Chondrocyte (in vitro differentiated cells): ENCODE results near the gene DIAPH2. TPM values are rescaled to one million over a fixed set of nuclear protein-coding genes. Genes with fewer than 3 reads are reported as not detected.

Experiments
- DNase-seq: peaks from one replicate; pipeline ENCODE4 v3.0.0; 2021; ENCODE audit warnings: mixed read lengths, low spot score
- H3K27ac Mint-ChIP-seq: one replicate; pipeline ENCODE4 v1.8.0; 2021; ENCODE audit warnings: mild to moderate bottlenecking, moderate library complexity, mixed read lengths; ENCODE audit not compliant: unreplicated experiment
- H3K27me3 Mint-ChIP-seq: 2 replicates; pipeline ENCODE4 v1.8.0; 2021; ENCODE audit warnings: low read depth, mixed read lengths
- H3K36me3 Mint-ChIP-seq: 2 replicates; pipeline ENCODE4 v1.8.0; 2021; ENCODE audit warnings: low read depth, mixed read lengths
- H3K4me1 Mint-ChIP-seq: 2 replicates; pipeline ENCODE4 v1.8.0; 2021; ENCODE audit warnings: low read depth, mild to moderate bottlenecking, mixed read lengths
- H3K4me3 Mint-ChIP-seq: one replicate; pipeline ENCODE4 v1.8.0; 2021; ENCODE audit warnings: mild to moderate bottlenecking, moderate library complexity, mixed read lengths; ENCODE audit not compliant: unreplicated experiment
- H3K9me3 Mint-ChIP-seq: 2 replicates; pipeline ENCODE4 v1.8.0; 2021; ENCODE audit warnings: low read depth, mixed read lengths
- total RNA-seq: library from RNA; stranded (reverse); gene quantifications from 3 replicates; pipeline ENCODE4 v1.2.1, GENCODE V29; 2021
- TF ChIP-seq, protein P1 (sequence below): fragments of 200-600 bp; sonication (generic); IDR thresholded peaks from 2 replicates; pipeline ENCODE4 v1.5.0; 2021; ENCODE audit warnings: antibody characterized with exemption, mild to moderate bottlenecking, moderate library complexity

DIAPH2 gene
- total RNA-seq, 1 donor from 2014 or later: 14.5 TPM

DNA sequence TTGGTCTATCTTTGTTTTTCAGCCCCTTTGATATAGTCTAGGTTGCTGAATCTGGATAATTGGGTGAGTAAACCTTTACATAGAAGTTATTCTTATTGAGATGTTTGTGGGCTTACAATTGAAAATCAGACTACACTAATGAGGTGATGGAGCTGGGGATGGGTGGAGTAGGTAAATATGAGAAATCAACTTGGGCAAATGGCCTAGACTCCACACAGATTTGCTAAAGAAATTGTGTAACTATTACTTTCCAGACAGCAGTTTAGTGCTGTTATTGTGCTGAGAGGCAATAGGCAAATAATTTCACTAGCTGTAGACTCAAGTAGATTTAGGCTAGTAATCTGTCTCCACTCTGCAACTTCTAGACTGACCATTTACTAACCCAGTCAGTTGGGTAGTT lies 8.2 kb downstream of the DIAPH2 start:
- Mint-ChIP-seq H3K9me3 (no peaks in the 10 kb centered on the region), H3K4me1 (no peaks in the 10 kb centered on the region), H3K4me3 (no peak overlapping the region), H3K27me3 (no peaks in the 10 kb centered on the region), H3K36me3 (no peaks in the 10 kb centered on the region), H3K27ac (no peak overlapping the region)
- no peak for DNase-seq
- TF ChIP-seq, protein P1, sequence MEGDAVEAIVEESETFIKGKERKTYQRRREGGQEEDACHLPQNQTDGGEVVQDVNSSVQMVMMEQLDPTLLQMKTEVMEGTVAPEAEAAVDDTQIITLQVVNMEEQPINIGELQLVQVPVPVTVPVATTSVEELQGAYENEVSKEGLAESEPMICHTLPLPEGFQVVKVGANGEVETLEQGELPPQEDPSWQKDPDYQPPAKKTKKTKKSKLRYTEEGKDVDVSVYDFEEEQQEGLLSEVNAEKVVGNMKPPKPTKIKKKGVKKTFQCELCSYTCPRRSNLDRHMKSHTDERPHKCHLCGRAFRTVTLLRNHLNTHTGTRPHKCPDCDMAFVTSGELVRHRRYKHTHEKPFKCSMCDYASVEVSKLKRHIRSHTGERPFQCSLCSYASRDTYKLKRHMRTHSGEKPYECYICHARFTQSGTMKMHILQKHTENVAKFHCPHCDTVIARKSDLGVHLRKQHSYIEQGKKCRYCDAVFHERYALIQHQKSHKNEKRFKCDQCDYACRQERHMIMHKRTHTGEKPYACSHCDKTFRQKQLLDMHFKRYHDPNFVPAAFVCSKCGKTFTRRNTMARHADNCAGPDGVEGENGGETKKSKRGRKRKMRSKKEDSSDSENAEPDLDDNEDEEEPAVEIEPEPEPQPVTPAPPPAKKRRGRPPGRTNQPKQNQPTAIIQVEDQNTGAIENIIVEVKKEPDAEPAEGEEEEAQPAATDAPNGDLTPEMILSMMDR: no peak

DNA sequence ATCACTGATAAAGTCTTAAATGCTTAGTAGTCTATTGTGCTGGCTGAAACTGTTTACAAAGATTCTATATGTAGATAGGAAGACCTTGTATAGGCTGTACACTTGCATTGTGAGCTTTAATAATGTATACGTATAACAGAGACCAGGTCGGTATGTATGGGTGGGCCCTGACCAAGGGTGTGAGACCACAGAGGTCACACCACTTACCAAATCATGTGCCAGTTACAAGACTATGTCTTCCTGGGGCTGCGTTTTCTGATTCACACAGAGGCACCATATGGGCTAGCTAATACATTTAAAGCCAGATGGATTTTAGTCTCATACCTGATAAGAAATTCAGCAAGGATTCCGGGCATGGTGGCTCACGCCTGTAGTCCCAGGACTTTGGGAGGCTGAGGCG lies 8.8 kb downstream of the DIAPH2 start:
- TF ChIP-seq, protein P1: no peak
- Mint-ChIP-seq H3K27me3 (no peaks in the 10 kb centered on the region), H3K4me1 (no peaks in the 10 kb centered on the region), H3K36me3 (no peaks in the 10 kb centered on the region), H3K4me3 (no peak overlapping the region), H3K9me3 (no peaks in the 10 kb centered on the region), H3K27ac (no peak overlapping the region)
- DNase-seq: no peak

DNA sequence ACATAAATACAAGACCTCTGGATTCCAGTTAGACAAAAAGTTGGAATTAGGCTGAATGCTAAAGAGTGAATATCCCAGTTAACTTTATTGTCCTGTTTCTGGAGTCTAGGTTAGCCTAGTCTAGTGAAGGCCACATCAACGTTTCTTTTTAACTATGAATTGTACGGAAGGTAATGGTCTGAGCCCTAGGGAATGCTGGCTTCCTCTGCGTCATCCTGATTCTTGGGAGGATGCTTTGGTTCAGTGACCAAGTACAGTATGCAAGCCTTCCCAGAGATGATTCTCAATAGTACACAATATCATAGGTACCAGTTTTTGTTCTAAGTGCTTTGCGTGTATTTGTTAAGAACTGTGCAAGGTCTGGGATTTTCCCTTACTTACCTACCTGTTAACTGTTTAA lies 11.8 kb downstream of the DIAPH2 start:
- no peak overlapping the region for H3K27ac Mint-ChIP-seq
- no peaks in the 10 kb centered on the region for H3K27me3 Mint-ChIP-seq
- no peaks in the 10 kb centered on the region for H3K4me1 Mint-ChIP-seq
- TF ChIP-seq, protein P1: no peak
- H3K36me3 Mint-ChIP-seq: no peaks in the 10 kb centered on the region
- H3K9me3 Mint-ChIP-seq: no peaks in the 10 kb centered on the region
- H3K4me3 Mint-ChIP-seq: no peak overlapping the region
- no peak for DNase-seq

DNA sequence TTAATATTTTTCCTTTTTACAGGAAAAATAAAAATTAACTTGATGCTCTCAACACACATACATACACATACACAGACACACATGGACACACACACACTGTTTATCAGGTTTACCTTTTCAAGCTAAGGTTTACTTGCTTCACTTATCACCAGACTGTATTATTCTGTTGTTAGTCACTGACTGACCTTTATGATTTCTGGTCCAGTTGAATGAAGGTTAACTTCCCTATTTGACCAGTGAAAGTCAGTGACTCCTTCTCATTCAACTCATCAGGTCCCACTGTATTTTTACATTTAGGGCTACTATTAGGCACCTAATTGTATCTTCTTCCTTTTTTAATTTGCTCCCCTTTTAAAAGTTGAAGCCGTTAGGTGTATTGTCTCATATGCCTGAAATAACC lies 16.0 kb downstream of the DIAPH2 start:
- no peak overlapping the region for H3K4me3 Mint-ChIP-seq
- H3K36me3 Mint-ChIP-seq: no peaks in the 10 kb centered on the region
- H3K9me3 Mint-ChIP-seq: no peaks in the 10 kb centered on the region
- TF ChIP-seq, protein P1: no peak
- no peak overlapping the region for H3K27ac Mint-ChIP-seq
- peaks cover 11% of the 10 kb centered on the region for H3K4me1 Mint-ChIP-seq
- no peaks in the 10 kb centered on the region for H3K27me3 Mint-ChIP-seq
- DNase-seq: no peak

DNA sequence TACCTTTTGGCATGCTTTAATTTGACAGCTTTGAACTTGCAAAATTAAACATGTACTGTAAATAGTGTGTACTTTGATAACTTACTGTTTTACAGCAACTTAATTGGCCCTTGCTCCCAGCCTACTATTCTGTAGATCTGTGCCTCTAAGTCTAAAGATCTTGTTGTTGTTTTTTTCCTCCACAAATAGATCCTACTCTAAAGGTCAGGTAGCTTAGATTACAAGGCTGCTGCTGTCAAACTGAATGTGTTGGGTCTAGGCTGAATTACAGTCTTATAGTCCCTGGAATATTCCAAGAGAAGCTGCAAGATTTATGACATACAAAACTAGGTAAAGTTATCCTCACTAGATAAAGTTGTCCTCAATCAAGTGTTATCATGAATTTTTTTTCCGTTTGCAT lies 18.7 kb downstream of the DIAPH2 start:
- no peaks in the 10 kb centered on the region for H3K27me3 Mint-ChIP-seq
- H3K9me3 Mint-ChIP-seq: no peaks in the 10 kb centered on the region
- TF ChIP-seq, protein P1: no peak
- H3K36me3 Mint-ChIP-seq: no peaks in the 10 kb centered on the region
- no peak overlapping the region for H3K4me3 Mint-ChIP-seq
- H3K4me1 Mint-ChIP-seq: peaks cover 15% of the 10 kb centered on the region
- no peak overlapping the region for H3K27ac Mint-ChIP-seq
- no peak for DNase-seq
